Coronary artery (tissue), 2 donors: ENCODE measurements around the gene RELL1.
"Not testable (repeated sequence)": the region's sequence is repeated elsewhere in the genome, so short reads cannot be mapped to it uniquely, and the experiment has no call there.

Source experiments
- DNase-seq: peaks from one replicate; pipeline ENCODE4 v3.0.0-alpha.2; 2017; ENCODE audit warnings: low spot score
- H3K27ac ChIP-seq, 2 donors: fragments of 200-600 bp; sonication (generic); one replicate each; pipeline ENCODE4 v1.5.1; 2016 to 2019
- H3K4me3 ChIP-seq: fragments of 200-600 bp; sonication (generic); 2 replicates; pipeline ENCODE4 v1.5.1; 2016; ENCODE audit warnings: mild to moderate bottlenecking, moderate library complexity
- TF ChIP-seq, protein P1 (sequence below): fragments of 200-600 bp; sonication (generic); IDR thresholded peaks from one replicate; pipeline ENCODE4 v1.5.1; 2019; ENCODE audit warnings: antibody characterized with exemption

RELL1 gene

DNA sequence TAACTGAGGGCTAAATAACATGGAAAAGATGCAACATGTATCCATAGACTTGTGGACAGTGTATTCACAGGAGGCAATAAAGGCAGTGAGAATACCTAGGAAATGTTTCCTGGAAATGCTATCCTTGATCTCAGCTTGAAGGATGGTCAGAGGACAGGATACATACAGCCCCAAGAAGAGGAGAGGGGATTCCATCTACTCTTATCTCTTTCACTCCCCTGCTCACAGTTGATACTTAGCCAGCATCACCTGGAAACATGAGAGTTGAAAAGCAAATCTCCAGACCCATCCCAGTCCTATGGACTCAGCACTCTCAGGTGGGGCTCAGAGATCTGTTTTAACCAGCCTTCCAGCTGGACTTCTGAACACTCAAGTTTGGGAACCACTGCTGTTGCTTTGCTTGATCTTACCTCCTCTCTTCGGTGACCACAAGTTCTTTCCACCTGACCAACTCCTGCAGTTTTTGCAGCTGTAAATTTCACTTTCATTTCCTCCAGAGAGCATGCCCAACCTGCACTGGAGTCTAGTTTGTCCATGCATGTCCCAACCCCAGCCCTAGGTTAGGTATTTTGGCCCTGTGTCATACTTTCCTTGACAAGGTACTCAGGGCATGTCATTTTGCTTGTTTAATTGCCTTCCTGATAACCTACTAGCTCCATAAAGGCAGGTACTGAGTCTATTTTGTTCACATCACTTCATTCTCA, 10.4 kb downstream of the RELL1 start:
- TF ChIP-seq, protein P1, sequence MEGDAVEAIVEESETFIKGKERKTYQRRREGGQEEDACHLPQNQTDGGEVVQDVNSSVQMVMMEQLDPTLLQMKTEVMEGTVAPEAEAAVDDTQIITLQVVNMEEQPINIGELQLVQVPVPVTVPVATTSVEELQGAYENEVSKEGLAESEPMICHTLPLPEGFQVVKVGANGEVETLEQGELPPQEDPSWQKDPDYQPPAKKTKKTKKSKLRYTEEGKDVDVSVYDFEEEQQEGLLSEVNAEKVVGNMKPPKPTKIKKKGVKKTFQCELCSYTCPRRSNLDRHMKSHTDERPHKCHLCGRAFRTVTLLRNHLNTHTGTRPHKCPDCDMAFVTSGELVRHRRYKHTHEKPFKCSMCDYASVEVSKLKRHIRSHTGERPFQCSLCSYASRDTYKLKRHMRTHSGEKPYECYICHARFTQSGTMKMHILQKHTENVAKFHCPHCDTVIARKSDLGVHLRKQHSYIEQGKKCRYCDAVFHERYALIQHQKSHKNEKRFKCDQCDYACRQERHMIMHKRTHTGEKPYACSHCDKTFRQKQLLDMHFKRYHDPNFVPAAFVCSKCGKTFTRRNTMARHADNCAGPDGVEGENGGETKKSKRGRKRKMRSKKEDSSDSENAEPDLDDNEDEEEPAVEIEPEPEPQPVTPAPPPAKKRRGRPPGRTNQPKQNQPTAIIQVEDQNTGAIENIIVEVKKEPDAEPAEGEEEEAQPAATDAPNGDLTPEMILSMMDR: no peak
- DNase-seq: no peak
- H3K27ac ChIP-seq: no peak overlapping the region
- no peak overlapping the region for H3K4me3 ChIP-seq

DNA sequence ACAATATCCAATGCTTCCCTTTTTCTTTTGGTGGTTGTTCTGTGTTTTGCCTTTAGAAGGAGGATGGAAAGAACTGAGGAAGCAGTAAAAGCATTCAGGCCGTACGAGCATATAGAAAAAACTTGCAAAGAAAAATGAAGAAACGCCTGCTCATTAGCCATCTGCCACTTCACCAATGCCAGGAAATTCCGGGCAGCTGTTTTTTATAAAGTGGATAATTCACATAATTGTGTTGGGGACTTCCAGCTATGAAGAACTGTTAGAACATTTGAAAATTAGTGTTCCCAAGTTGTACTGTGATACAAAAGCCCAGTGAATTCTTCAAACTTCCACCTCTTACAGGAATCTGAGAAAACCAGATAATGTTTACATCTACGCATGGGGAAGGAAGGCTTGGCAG, 11.7 kb downstream of the RELL1 start:
- TF ChIP-seq, protein P1: no peak
- no peak for DNase-seq
- Histone ChIP-seq H3K27ac (no peak overlapping the region), H3K4me3 (no peak overlapping the region)

DNA sequence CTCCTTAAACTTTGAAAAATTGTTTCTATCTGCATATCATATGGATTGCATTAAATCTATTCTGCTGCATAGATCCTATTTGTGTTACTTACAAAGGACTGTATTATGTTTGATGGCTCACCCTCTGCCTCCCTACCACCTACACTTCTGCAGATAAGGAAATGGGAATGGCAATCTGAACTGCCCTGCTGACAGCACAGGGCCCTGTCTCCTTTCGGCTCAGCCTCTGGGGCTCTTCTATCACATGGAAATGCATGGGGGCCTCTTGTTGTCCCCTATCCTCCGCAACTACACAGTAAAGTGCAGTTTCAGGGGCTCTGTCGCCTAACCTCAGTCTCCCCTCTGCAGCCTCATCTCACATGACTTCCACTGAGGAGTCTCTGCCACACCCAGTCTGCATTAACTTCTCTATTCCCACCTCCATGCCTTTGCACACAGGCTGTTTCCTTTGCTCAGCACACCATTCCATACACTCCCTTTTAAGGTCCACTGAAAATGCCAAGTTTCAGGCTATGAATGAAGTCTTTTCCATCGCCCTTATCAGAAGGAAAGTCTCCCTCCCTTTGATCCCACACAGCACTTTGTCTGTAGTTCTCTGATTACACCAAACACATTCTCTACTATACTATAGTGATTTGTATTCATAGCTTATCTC, 12.5 kb downstream of the RELL1 start:
- TF ChIP-seq, protein P1: no peak
- no peak for DNase-seq
- H3K4me3 ChIP-seq: no peak overlapping the region
- no peak overlapping the region for H3K27ac ChIP-seq

DNA sequence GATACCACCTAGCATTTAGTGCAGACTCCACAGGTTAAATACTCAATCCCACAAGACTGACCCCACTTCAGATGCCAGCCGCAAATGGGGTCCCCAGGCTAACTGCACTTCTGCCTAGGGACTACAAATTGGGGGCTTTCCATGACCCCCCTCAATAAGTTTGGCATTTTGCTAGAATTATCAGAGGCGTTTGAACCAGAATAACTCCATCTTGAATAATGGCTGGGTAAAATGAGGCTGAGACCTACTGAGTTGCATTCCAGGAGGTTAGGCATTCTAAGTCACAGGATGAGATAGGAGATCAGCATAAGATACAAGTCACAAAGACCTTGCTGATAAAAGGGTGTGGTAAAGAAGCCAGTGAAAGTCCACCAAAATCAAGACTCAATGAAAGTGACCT, 15.1 kb downstream of the RELL1 start:
- TF ChIP-seq, protein P1: no peak
- H3K4me3 ChIP-seq: no peak overlapping the region
- H3K27ac ChIP-seq: no peak overlapping the region
- DNase-seq: no peak

DNA sequence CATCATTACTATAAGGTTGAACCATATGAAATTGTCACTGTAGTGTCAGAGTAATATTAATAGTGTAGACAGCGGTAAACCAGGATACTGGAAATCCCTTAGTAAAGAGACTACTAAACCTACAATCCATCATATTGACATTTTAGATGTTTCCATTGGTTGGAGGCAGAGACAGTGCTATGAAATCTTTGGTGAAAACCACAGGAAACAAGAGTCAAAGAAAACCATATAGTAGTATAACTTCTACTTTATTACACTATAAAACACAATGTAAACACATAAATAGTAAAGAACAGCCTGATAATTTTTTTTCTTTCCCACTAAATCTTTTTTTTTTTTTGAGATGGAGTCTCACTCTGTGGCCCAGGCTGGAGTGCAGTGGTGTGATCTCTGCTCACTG, 15.9 kb downstream of the RELL1 start:
- TF ChIP-seq, protein P1: no peak
- H3K27ac ChIP-seq: no peak overlapping the region

DNA sequence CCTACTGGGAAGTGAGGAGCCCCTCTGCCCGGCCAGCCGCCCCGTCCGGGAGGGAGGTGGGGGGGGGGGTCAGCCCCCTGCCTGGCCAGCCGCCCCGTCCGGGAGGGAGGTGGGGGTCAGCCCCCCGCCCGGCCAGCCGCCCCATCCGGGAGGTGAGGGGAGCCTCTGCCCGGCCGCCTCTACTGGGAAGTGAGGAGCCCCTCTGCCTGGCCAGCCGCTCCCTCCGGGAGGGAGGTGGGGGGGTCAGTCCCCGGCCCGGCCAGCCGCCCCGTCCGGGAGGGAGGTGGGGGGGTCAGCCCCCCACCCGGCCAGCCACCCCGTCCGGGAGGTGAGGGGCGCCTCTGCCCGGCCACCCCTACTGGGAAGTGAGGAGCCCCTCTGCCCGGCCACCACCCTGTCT, 17.1 kb downstream of the RELL1 start:
- not testable (repeated sequence) for H3K27ac ChIP-seq, DNase-seq, H3K4me3 ChIP-seq

More for the DNA sequence above, 15.9 kb downstream of the RELL1 start:
- H3K4me3 ChIP-seq: no peak overlapping the region
- DNase-seq: no peak

DNA sequence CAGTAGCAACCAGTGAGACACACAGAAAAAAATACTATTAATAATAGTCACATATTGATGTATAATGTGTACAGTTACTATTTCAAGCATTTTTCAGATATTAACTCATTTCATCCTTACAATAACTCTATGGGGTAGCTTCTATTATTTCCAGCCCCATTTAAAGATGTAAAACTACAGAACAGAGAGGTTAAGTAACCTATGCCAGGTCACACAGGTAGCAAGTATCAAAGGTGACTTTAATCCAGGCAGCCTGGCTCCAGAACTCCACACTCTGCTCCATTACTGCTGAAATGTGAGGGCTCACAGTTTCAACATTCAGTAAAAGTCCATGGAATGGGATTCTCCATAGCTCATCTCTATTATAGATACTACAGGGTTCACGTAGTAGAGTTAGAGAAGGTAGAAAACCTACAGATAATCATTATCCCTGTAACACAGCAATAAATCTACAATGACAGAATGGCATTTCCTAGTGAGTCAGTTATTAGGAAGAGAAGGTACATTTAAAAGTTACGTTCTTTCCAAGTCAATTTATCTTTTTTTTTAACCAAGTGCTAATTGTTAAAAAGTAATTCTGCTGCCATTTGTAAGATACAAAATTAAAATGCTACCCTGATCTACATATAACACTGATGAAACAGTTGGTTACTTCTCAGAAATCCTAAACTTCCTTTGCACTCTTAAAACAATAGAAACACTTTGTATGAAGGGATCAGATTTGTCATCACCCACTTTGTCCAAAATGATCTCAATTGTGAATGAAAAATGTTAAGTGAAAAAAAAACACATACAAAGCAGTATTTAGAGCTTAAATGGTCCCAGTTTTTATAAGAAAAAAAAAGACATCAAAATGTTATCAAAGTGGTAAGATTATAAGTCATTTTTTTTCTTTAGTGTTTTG, 18.7 kb downstream of the RELL1 start:
- Histone ChIP-seq H3K4me3 (no peak overlapping the region), H3K27ac (peak overlapping the region; percentile 50 to 65)
- TF ChIP-seq, protein P1: no peak
- DNase-seq: no peak
